ENCODE data around the gene ALDH4A1.

GRCh38 chr1:18874036-18874435 lies 28.3 kb downstream of the ALDH4A1 start:
- no peak for TF ChIP-seq CTCF (IDR thresholded peaks at IDR 0.05; ENCODE audit: low read depth, low read length)
- TF ChIP-seq EZH2phosphoT487 (IDR thresholded peaks at IDR 0.05; ENCODE audit: low read depth) = no peak
